Neural cell (in vitro differentiated cells): ENCODE data around the gene AQP6. TPM values are rescaled to one million over a fixed set of nuclear protein-coding genes. Genes with fewer than 3 reads are reported as not detected.

Experiments used
- H2AFZ ChIP-seq: fragments of 200-600, 300-800 bp; sonication (generic), shearing (Covaris generic); 2 replicates; pipeline ENCODE4 v1.6.0; 2014; ENCODE audit warnings: low read depth, mild to moderate bottlenecking, antibody characterized with exemption, low read length, moderate library complexity
- H3F3A ChIP-seq: fragments of 200-600 bp; shearing (Covaris generic); 2 replicates; pipeline ENCODE4 v1.6.1; 2016; ENCODE audit warnings: mild to moderate bottlenecking, moderate library complexity, mixed read lengths, antibody characterized with exemption, low read length; ENCODE audit not compliant: insufficient read depth, poor library complexity, severe bottlenecking
- H3K27ac ChIP-seq: fragments of 200-600, 300-800 bp; sonication (generic), shearing (Covaris generic); 2 replicates; pipeline ENCODE4 v1.5.1; 2014; ENCODE audit warnings: mild to moderate bottlenecking, low read length, moderate library complexity
- H3K27me3 ChIP-seq: fragments of 300-800, 200-600 bp; sonication (generic), shearing (Covaris generic); 2 replicates; pipeline ENCODE4 v1.6.0; 2014; ENCODE audit warnings: mild to moderate bottlenecking, low read depth, low read length, moderate library complexity; ENCODE audit not compliant: insufficient read depth
- H3K36me3 ChIP-seq: fragments of 300-800, 200-600 bp; sonication (generic), shearing (Covaris generic); 2 replicates; pipeline ENCODE4 v1.5.1; 2014; ENCODE audit warnings: mild to moderate bottlenecking, antibody characterized with exemption, low read length, moderate library complexity; ENCODE audit not compliant: insufficient read depth
- H3K4me2 ChIP-seq: fragments of 300-800, 200-600 bp; sonication (generic), shearing (Covaris generic); 2 replicates; pipeline ENCODE4 v1.6.0; 2014; ENCODE audit warnings: mild to moderate bottlenecking, low read length
- H3K4me3 ChIP-seq: fragments of 300-800, 200-600 bp; sonication (generic), shearing (Covaris generic); 2 replicates; pipeline ENCODE4 v1.5.1; 2014; ENCODE audit warnings: mild to moderate bottlenecking, low read length, moderate library complexity
- H3K79me2 ChIP-seq: fragments of 200-600 bp; shearing (Covaris generic); replicated peaks from 2 replicates; pipeline ENCODE4 v1.6.0; 2014; ENCODE audit warnings: mild to moderate bottlenecking, low read length, moderate library complexity; ENCODE audit not compliant: insufficient read depth
- H3K9ac ChIP-seq: fragments of 300-800, 200-600 bp; sonication (generic), shearing (Covaris generic); 2 replicates; pipeline ENCODE4 v1.6.1; 2016; ENCODE audit warnings: mild to moderate bottlenecking, low read length, mixed read lengths
- H3K9me2 ChIP-seq: fragments of 200-600 bp; shearing (Covaris generic); 2 replicates; pipeline ENCODE4 v1.6.1; 2016; ENCODE audit warnings: mild to moderate bottlenecking, low read length, mixed read lengths; ENCODE audit not compliant: insufficient read depth
- H3K9me3 ChIP-seq: fragments of 200-600, 300-800 bp; sonication (generic), shearing (Covaris generic); 2 replicates; pipeline ENCODE4 v1.6.1; 2016; ENCODE audit warnings: mild to moderate bottlenecking, mixed run types, low read length, moderate library complexity, mixed read lengths
- H4K20me1 ChIP-seq: fragments of 200-600 bp; shearing (Covaris generic); 2 replicates; pipeline ENCODE4 v1.6.1; 2016; ENCODE audit warnings: mild to moderate bottlenecking, mixed run types; ENCODE audit not compliant: insufficient read depth
- CTCF ChIP-seq: fragments of 450-650 bp; IDR thresholded peaks from 2 replicates; pipeline ENCODE4 v1.5.1; 2014; ENCODE audit warnings: antibody characterized with exemption, mild to moderate bottlenecking, moderate library complexity; ENCODE audit not compliant: poor library complexity, severe bottlenecking
- EP300 ChIP-seq: fragments of 450-650 bp; conservative IDR thresholded peaks from 2 replicates; pipeline ENCODE4 v1.6.1; 2014; ENCODE audit warnings: antibody characterized with exemption, mild to moderate bottlenecking, moderate library complexity; ENCODE audit not compliant: poor library complexity, severe bottlenecking
- EZH2 ChIP-seq: fragments of 200-600, 300-800 bp; shearing (Covaris generic), sonication (generic); IDR thresholded peaks from 2 replicates; pipeline ENCODE4 v1.6.1; 2014; ENCODE audit warnings: antibody characterized with exemption, low read length, borderline replicate concordance, mild to moderate bottlenecking; ENCODE audit not compliant: insufficient read depth, poor library complexity, severe bottlenecking
- MXI1 ChIP-seq: fragments of 450-650 bp; conservative IDR thresholded peaks from 2 replicates; pipeline ENCODE4 v1.6.1; 2014; ENCODE audit warnings: antibody characterized with exemption, mild to moderate bottlenecking; ENCODE audit not compliant: poor library complexity, severe bottlenecking
- POLR2AphosphoS5 ChIP-seq: IDR thresholded peaks from 2 replicates; pipeline ENCODE4 v1.6.1; 2012
- RAD21 ChIP-seq: fragments of 450-650 bp; conservative IDR thresholded peaks from 2 replicates; pipeline ENCODE4 v1.6.1; 2014; ENCODE audit warnings: antibody characterized with exemption, mild to moderate bottlenecking, moderate library complexity
- SMC3 ChIP-seq: fragments of 450-650 bp; conservative IDR thresholded peaks from 2 replicates; pipeline ENCODE4 v1.6.1; 2014; ENCODE audit warnings: antibody characterized with exemption, mild to moderate bottlenecking, moderate library complexity; ENCODE audit not compliant: poor library complexity
- TAF1 ChIP-seq: IDR thresholded peaks from 2 replicates; pipeline ENCODE4 v1.6.1; 2012; ENCODE audit warnings: low read depth
- polyA plus RNA-seq: library from polyadenylated mRNA; depleted of rRNA; stranded (reverse); fragments of >200 nt; gene quantifications from 2 replicates; pipeline ENCODE4 v1.2.3, GENCODE V29; 2014
- TF ChIP-seq, protein P1 (sequence below): IDR thresholded peaks from 2 replicates; pipeline ENCODE4 v1.6.1; 2012; ENCODE audit warnings: borderline replicate concordance

Gene AQP6
- polyA plus RNA-seq, 1 donor from 2014 or later = not detected

DNA sequence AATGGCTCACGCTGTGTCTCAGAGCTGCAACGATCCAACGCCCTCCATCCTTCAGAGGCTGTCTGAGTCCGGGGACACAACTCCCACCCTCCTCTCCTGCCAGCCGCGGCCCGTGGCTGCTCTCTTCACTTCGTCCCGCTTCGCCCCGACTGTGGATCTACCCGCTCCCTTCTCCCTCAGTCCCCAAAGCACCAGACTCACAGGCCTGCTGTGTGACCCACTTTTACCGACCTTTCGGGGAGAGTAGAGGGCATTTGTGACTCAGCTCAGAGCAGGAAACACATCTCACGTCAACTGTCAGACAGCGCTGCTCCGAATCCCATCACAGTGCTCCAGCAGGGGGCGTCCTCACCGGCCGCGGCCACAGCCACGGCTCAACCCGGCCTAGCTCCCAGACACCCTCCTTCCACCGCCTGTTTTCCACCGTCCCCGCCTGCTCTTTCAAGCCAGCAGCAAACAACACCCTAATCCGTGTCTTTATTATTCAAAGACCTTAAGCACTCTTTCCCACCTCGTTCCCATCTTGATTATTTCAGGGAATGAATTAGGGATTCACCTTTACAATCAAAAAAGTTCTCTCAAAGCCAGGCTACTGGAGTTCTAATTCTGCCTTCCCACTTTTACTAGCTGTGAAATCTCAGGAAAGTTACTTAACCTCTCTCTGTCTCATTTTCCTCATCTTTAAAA is 27.2 kb upstream of the AQP6 start:
- Histone ChIP-seq H3K9me2 (no peaks in the 10 kb centered on the region), H3K9ac (no peak overlapping the region), H4K20me1 (no peaks in the 10 kb centered on the region), H3K27me3 (no peaks in the 10 kb centered on the region), H3K36me3 (no peaks in the 10 kb centered on the region), H3F3A (no peaks in the 10 kb centered on the region), H3K4me3 (peak overlapping the region; percentile 54), H3K4me2 (peak overlapping the region; percentile 52), H3K27ac (no peak overlapping the region), H3K9me3 (no peaks in the 10 kb centered on the region), H3K79me2 (no peaks in the 10 kb centered on the region), H2AFZ (no peak overlapping the region)
- TF ChIP-seq RAD21 = peak; percentile 59
- no peak for TF ChIP-seq TAF1
- TF ChIP-seq, protein P1, sequence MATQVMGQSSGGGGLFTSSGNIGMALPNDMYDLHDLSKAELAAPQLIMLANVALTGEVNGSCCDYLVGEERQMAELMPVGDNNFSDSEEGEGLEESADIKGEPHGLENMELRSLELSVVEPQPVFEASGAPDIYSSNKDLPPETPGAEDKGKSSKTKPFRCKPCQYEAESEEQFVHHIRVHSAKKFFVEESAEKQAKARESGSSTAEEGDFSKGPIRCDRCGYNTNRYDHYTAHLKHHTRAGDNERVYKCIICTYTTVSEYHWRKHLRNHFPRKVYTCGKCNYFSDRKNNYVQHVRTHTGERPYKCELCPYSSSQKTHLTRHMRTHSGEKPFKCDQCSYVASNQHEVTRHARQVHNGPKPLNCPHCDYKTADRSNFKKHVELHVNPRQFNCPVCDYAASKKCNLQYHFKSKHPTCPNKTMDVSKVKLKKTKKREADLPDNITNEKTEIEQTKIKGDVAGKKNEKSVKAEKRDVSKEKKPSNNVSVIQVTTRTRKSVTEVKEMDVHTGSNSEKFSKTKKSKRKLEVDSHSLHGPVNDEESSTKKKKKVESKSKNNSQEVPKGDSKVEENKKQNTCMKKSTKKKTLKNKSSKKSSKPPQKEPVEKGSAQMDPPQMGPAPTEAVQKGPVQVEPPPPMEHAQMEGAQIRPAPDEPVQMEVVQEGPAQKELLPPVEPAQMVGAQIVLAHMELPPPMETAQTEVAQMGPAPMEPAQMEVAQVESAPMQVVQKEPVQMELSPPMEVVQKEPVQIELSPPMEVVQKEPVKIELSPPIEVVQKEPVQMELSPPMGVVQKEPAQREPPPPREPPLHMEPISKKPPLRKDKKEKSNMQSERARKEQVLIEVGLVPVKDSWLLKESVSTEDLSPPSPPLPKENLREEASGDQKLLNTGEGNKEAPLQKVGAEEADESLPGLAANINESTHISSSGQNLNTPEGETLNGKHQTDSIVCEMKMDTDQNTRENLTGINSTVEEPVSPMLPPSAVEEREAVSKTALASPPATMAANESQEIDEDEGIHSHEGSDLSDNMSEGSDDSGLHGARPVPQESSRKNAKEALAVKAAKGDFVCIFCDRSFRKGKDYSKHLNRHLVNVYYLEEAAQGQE = no peak
- peak; percentile 87 for TF ChIP-seq CTCF
- no peak for TF ChIP-seq MXI1
- no peak for TF ChIP-seq EZH2
- peak; percentile 71 for TF ChIP-seq SMC3
- no peak for TF ChIP-seq EP300
- no peak for TF ChIP-seq POLR2AphosphoS5

DNA sequence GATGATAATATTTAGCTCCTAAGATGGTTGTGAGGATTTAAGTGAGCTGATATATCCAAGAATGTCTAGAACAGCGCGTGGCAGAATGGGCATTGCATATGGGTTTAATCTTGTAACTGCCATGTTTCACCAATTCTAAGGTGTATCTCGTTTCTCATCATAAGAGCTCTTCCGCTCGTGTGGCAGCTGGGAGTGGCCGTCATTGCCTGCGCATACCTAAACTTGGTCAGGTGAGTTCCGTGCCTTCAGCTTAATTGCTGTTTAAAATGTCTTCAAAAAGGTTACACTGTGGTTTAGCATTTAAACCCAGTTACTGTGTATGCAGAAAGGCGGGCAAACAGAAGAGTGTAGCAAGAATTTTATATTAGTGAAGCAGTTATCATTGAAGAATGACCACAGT is 26.7 kb upstream of the AQP6 start:
- H3K9me3 ChIP-seq = no peaks in the 10 kb centered on the region
- no peaks in the 10 kb centered on the region for H3K27me3 ChIP-seq
- no peak overlapping the region for H3K9ac ChIP-seq
- H3K4me2 ChIP-seq = no peak overlapping the region
- H3K9me2 ChIP-seq = no peaks in the 10 kb centered on the region
- H3K36me3 ChIP-seq = no peaks in the 10 kb centered on the region
- no peak overlapping the region for H3K4me3 ChIP-seq
- no peak overlapping the region for H2AFZ ChIP-seq
- no peak overlapping the region for H3K27ac ChIP-seq
- no peaks in the 10 kb centered on the region for H3F3A ChIP-seq
- TF ChIP-seq RAD21 = no peak
- no peak for TF ChIP-seq POLR2AphosphoS5
- TF ChIP-seq EZH2 = no peak
- no peaks in the 10 kb centered on the region for H4K20me1 ChIP-seq
- no peaks in the 10 kb centered on the region for H3K79me2 ChIP-seq
